ENCODE measurements around the gene ENTPD1.

DNA sequence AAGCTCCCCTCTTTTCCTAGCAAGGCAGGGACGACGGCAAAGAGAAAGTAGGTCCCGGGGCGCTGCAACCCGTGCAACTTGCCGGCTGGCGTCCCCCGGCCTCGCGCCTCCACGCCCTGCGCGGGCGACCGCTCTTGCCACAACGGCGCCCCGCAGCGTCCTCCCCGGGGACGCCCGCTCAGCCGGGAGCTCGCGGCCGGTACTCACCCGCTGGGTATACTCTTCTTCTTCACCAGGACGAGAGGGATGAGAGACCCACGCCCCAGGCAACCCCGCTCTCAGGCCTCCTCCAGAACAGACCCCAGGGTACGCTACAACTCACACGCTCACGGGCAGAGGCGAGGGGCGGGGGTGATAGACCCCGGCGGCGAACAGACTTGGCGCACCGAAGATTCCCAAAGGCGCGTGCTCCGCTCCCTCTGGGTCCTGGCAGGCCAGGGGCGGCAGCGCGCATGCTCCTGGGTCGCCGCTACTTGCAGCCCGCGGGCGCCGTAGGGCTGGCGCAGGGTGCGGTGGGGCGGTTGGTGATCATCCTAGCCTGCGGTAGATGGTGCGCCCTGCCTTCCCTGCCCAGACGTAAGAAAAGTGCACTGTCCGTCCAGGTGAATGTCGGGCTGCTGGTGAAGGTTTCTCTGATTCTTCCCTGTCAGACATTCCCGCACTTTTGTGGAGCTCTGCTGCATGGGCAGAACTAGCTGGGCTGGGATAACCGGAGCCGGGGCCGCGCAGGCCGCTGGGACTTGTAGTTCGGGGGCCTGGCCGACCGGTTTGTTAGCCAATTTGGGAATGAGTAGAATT is 151.7 kb downstream of the ENTPD1 start, which contains the start of gene CC2D2B:
- no peak for TF ChIP-seq ASH2L (IDR thresholded peaks at IDR 0.05; ENCODE audit: borderline replicate concordance, low read depth)
- 0 out of 2 replicates have a peak, but pooled peaks have one; percentile 13 for TF ChIP-seq TAF1 (IDR thresholded peaks at IDR 0.05; ENCODE audit: borderline replicate concordance, low read depth, low read length)
- no peak; the same call in 1 of the 2 replicates for TF ChIP-seq SIN3A (IDR thresholded peaks at IDR 0.05; ENCODE audit: low read depth, low read length)
- TF ChIP-seq, protein P1, sequence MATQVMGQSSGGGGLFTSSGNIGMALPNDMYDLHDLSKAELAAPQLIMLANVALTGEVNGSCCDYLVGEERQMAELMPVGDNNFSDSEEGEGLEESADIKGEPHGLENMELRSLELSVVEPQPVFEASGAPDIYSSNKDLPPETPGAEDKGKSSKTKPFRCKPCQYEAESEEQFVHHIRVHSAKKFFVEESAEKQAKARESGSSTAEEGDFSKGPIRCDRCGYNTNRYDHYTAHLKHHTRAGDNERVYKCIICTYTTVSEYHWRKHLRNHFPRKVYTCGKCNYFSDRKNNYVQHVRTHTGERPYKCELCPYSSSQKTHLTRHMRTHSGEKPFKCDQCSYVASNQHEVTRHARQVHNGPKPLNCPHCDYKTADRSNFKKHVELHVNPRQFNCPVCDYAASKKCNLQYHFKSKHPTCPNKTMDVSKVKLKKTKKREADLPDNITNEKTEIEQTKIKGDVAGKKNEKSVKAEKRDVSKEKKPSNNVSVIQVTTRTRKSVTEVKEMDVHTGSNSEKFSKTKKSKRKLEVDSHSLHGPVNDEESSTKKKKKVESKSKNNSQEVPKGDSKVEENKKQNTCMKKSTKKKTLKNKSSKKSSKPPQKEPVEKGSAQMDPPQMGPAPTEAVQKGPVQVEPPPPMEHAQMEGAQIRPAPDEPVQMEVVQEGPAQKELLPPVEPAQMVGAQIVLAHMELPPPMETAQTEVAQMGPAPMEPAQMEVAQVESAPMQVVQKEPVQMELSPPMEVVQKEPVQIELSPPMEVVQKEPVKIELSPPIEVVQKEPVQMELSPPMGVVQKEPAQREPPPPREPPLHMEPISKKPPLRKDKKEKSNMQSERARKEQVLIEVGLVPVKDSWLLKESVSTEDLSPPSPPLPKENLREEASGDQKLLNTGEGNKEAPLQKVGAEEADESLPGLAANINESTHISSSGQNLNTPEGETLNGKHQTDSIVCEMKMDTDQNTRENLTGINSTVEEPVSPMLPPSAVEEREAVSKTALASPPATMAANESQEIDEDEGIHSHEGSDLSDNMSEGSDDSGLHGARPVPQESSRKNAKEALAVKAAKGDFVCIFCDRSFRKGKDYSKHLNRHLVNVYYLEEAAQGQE (IDR thresholded peaks at IDR 0.05; ENCODE audit: low read depth, low read length): no peak
- TF ChIP-seq CREM (IDR thresholded peaks at IDR 0.05; ENCODE audit: low read depth): no peak
- TF ChIP-seq EP300 (IDR thresholded peaks at IDR 0.05; ENCODE audit: borderline replicate concordance in 1 of 2, control insufficient read depth in 1 of 2, low read depth in 2 of 2, low read length in 2 of 2): no peak
